ENCODE data around the gene MCM10. TPM values are rescaled to one million over a fixed set of nuclear protein-coding genes. Genes with fewer than 3 reads are reported as not detected.

Gene MCM10
- total RNA-seq, 4 donors from 2014 or later: 1.3 to 15.7 (median 4.0) TPM

GRCh38 chr10:13167568-13167967 lies 6.2 kb downstream of the MCM10 start:
- TF ChIP-seq POLR2A (IDR thresholded peaks at IDR 0.05) (no peak), CTCF (IDR thresholded peaks at IDR 0.05) (no peak)
- Histone ChIP-seq H3K27me3 (no peaks in the 10 kb centered on the region), H3K27ac (no peak overlapping the region), H3K4me1 (no peaks in the 10 kb centered on the region), H3K9me3 (no peaks in the 10 kb centered on the region), H3K36me3 (no peaks in the 10 kb centered on the region), H3K4me3 (no peak overlapping the region)
- no peak for DNase-seq

- Histone ChIP-seq H3K27me3 (no peaks in the 10 kb centered on the region), H3K4me1 (no peaks in the 10 kb centered on the region), H3K36me3 (no peaks in the 10 kb centered on the region), H3K9me3 (no peaks in the 10 kb centered on the region), H3K4me3 (no peak overlapping the region), H3K27ac (no peak overlapping the region)
- no peak for DNase-seq
- no peak for TF ChIP-seq CTCF (IDR thresholded peaks at IDR 0.05)
- no peak for TF ChIP-seq POLR2A (IDR thresholded peaks at IDR 0.05)
These were observed 7.4 kb downstream of the MCM10 start for GRCh38 chr10:13168781-13169180.

DNA sequence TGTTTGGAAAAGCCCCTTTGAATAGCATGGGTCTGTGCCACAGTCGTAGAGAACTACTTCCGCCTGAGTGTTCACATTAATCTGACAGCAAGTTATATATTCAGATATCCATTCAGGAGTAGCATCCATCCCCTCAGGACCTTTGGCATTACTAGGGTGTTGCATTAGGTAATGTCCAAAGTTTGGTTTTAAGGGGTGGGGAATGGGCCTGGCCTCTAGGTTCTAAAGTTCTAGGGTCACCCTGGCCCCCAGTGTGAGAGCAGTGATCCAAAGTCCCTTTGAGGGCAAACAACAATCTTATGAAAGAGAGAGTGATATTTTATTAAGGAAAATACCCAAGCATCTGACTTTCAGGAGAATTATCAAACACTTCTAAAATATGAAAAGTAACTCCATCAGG lies 12.3 kb downstream of the MCM10 start:
- no peak for DNase-seq

DNA sequence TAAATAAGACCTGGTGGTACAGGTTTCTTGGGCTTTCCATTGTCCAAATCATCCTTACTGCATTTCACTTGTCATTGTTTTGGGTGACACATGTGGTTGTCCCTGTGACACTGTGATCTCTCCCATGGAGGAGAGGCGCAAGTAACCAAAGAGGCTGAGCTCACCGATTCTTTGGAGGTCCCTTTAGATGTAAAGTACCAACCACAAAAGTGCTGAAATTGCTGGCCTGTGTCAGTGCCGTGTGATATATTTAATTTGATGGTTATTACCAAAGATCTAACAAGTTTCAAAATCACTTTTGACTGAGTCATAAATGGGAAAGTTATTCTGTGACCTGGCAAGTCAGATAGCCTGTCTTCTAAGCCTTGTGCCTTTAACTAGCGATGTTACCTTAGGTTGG lies 19.4 kb downstream of the MCM10 start:
- no peaks in the 10 kb centered on the region for H3K36me3 ChIP-seq
- H3K4me1 ChIP-seq: no peaks in the 10 kb centered on the region
- no peak for DNase-seq
- H3K4me3 ChIP-seq: no peak overlapping the region
- no peak overlapping the region for H3K27ac ChIP-seq
- H3K9me3 ChIP-seq: no peaks in the 10 kb centered on the region
- no peaks in the 10 kb centered on the region for H3K27me3 ChIP-seq
- TF ChIP-seq POLR2A (IDR thresholded peaks at IDR 0.05): no peak
- no peak for TF ChIP-seq CTCF (IDR thresholded peaks at IDR 0.05)

More for the DNA sequence above, 12.3 kb downstream of the MCM10 start:
- no peaks in the 10 kb centered on the region for H3K4me1 ChIP-seq
- H3K27me3 ChIP-seq: no peaks in the 10 kb centered on the region
- H3K36me3 ChIP-seq: no peaks in the 10 kb centered on the region
- TF ChIP-seq CTCF (IDR thresholded peaks at IDR 0.05) (no peak), POLR2A (IDR thresholded peaks at IDR 0.05) (no peak)
- no peak overlapping the region for H3K27ac ChIP-seq
- no peaks in the 10 kb centered on the region for H3K9me3 ChIP-seq
- H3K4me3 ChIP-seq: no peak overlapping the region

GRCh38 chr10:13182424-13182823 lies 21.1 kb downstream of the MCM10 start:
- TF ChIP-seq POLR2A (IDR thresholded peaks at IDR 0.05) (no peak), CTCF (IDR thresholded peaks at IDR 0.05) (no peak)
- Histone ChIP-seq H3K36me3 (no peaks in the 10 kb centered on the region), H3K27me3 (no peaks in the 10 kb centered on the region), H3K4me3 (no peak overlapping the region), H3K4me1 (no peaks in the 10 kb centered on the region), H3K9me3 (no peaks in the 10 kb centered on the region), H3K27ac (no peak overlapping the region)
- no peak for DNase-seq

DNA sequence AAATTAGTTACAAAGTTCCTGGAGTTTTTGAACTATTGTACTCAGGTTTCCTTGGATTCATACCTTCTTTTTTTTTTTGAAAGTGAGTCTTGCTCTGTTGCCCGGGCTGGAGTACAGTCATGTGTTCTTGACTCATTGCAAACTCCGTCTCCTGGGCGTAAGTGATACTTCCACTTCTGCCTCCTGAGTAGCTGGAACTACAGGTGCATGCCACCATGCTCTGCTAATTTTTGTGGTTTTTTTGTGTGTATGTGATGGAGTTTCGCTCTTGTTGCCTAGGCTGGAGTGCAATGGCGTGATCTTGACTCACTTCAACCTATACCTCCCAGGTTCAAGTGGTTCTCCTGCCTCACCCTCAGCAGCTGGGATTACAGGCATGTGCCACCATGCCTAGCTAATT lies 22.3 kb downstream of the MCM10 start:
- DNase-seq: no peak
- TF ChIP-seq CTCF (IDR thresholded peaks at IDR 0.05): no peak
- TF ChIP-seq POLR2A (IDR thresholded peaks at IDR 0.05): no peak
- H3K36me3 ChIP-seq: no peaks in the 10 kb centered on the region
- H3K27me3 ChIP-seq: no peaks in the 10 kb centered on the region
- H3K27ac ChIP-seq: no peak overlapping the region
- no peak overlapping the region for H3K4me3 ChIP-seq
- no peaks in the 10 kb centered on the region for H3K4me1 ChIP-seq
- no peaks in the 10 kb centered on the region for H3K9me3 ChIP-seq
